ENCODE results near the gene HIBADH.
"Not testable (repeated sequence)": the region's sequence is repeated elsewhere in the genome, so short reads cannot be mapped to it uniquely, and the experiment has no call there.

Gene HIBADH

GRCh38 chr7:27600247-27600646 is 62.4 kb downstream of the HIBADH start:
- no peak for DNase-seq (ENCODE audit: low spot score)

- no peak for DNase-seq (ENCODE audit: low spot score)
Measured at GRCh38 chr7:27595009-27595408, 67.7 kb downstream of the HIBADH start.

- DNase-seq (ENCODE audit: low spot score), result no peak
Measured at GRCh38 chr7:27593226-27593625, 69.5 kb downstream of the HIBADH start.

- no peak for DNase-seq (ENCODE audit: low spot score)
Measured at GRCh38 chr7:27590416-27590815, 72.3 kb downstream of the HIBADH start.

- DNase-seq (ENCODE audit: low spot score), result no peak
Measured at GRCh38 chr7:27587429-27587828, 75.3 kb downstream of the HIBADH start.

- peak; percentile 87 for DNase-seq (ENCODE audit: low spot score)
Measured at GRCh38 chr7:27586825-27587224, 75.9 kb downstream of the HIBADH start.

- DNase-seq (ENCODE audit: low spot score), result no peak
Measured at GRCh38 chr7:27585781-27586447, 76.8 kb downstream of the HIBADH start.

GRCh38 chr7:27581906-27582305 is 80.8 kb downstream of the HIBADH start:
- DNase-seq (ENCODE audit: low spot score), result no peak

GRCh38 chr7:27581119-27581518 is 81.6 kb downstream of the HIBADH start:
- no peak for DNase-seq (ENCODE audit: low spot score)

GRCh38 chr7:27579565-27579964 is 83.1 kb downstream of the HIBADH start:
- no peak for DNase-seq (ENCODE audit: low spot score)

- DNase-seq (ENCODE audit: low spot score), result not testable (repeated sequence)
Measured at GRCh38 chr7:27578169-27578568, 84.5 kb downstream of the HIBADH start.

GRCh38 chr7:27576360-27576944 is 86.2 kb downstream of the HIBADH start:
- DNase-seq (ENCODE audit: low spot score), result no peak

- no peak for DNase-seq (ENCODE audit: low spot score)
Measured at GRCh38 chr7:27575613-27576012, 87.1 kb downstream of the HIBADH start.

GRCh38 chr7:27569106-27569505 is 93.6 kb downstream of the HIBADH start:
- DNase-seq (ENCODE audit: low spot score), result no peak

- DNase-seq (ENCODE audit: low spot score), result no peak
Measured at GRCh38 chr7:27567266-27567665, 95.4 kb downstream of the HIBADH start.

GRCh38 chr7:27564881-27565482 is 97.7 kb downstream of the HIBADH start:
- DNase-seq (ENCODE audit: low spot score), result no peak

- DNase-seq (ENCODE audit: low spot score), result no peak
Measured at GRCh38 chr7:27560706-27561235, 101.9 kb downstream of the HIBADH start.

- DNase-seq (ENCODE audit: low spot score), result no peak
Measured at GRCh38 chr7:27555670-27556069, 107.0 kb downstream of the HIBADH start.

- DNase-seq (ENCODE audit: low spot score), result no peak
Measured at GRCh38 chr7:27554826-27555225, 107.9 kb downstream of the HIBADH start.

GRCh38 chr7:27553273-27553672 is 109.4 kb downstream of the HIBADH start:
- DNase-seq (ENCODE audit: low spot score), result no peak

- DNase-seq (ENCODE audit: low spot score), result peak; percentile 57
Measured at GRCh38 chr7:27551803-27552400, 110.8 kb downstream of the HIBADH start.

GRCh38 chr7:27549606-27550005 is 113.1 kb downstream of the HIBADH start:
- DNase-seq (ENCODE audit: low spot score), result no peak

- DNase-seq (ENCODE audit: low spot score), result no peak
Measured at GRCh38 chr7:27548304-27548703, 114.4 kb downstream of the HIBADH start.
